ENCODE results near the gene SSBP3.
"Not testable (repeated sequence)": the region's sequence is repeated elsewhere in the genome, so short reads cannot be mapped to it uniquely, and the experiment has no call there.

SSBP3 gene

DNA sequence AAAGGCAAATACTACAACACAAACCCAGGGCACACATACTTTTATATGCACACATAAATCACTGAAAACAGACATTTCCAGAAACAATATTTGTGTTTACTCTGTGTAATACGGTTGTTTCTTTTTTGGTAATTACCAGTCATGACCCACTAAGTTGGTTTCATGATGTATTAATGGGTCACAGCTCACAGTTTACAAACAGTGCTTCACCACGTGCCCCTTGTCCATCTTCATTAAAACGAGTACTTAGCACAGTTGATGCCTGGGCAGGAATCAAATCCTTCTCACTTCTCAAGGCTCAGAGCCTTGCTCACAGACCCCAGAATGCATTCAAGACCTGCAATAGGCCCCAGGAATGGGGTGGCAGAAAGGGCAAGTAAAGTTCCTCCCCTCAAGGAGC, 13.8 kb downstream of the SSBP3 start:
- DNase-seq (ENCODE audit: low read depth in 3 of 3), result no peak

DNA sequence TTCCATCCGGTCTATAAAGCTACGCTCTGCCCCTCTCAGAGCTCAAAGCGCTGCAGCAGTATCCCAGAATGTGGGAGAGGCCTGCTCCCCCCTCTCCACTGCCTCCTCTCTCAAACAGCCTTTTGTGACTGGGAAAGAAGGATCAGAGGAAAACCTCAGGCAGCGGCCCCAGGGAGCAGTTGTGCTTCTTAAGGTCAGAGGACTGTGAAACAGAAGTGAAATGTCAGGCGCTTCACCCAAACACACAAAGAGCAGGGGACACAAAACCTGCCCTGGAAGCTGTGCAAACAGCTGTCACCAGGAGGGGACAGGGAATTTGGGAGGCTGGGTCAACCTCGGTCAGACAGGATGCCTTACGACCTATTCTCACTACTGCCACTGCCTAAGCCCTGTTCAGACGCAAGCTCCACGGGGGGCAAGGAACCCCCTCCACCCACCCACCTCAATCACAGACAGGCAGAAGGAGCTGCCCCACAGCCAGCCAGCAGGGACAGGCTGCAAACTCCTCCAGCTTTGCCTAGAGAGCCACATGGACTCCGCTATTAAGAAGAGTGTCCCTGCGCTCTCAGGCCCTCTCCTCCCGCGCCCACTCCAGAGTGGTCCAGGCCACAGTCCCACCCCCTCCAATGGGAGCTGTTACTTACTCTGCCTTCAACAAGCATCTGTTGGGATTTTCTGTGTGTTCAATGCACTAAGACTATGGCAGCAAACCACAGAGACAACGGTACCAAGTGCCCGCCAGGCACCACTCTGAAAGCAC, 14.6 kb downstream of the SSBP3 start:
- DNase-seq (ENCODE audit: low read depth in 3 of 3), result no peak

DNA sequence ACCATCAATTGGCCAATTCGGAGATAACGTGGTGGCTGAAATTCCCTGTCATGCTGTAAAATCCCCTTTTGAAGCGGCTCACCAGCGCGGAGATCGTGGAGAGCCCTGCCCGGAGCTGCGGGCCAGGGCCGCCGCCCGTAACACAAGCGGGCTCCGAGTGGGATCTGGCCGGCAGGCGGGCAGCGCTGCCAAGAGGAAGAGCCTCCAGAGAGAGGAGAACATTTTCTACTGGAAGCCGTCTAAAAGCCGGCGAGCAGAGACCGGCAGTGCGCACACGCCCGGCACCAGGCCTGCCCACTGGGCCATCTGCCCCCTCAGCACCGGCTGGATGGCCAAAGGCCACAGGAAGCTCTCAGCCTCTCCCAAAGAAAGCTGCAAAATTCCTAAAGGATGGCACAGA, 15.5 kb downstream of the SSBP3 start:
- no peak for DNase-seq (ENCODE audit: low read depth in 3 of 3)

DNA sequence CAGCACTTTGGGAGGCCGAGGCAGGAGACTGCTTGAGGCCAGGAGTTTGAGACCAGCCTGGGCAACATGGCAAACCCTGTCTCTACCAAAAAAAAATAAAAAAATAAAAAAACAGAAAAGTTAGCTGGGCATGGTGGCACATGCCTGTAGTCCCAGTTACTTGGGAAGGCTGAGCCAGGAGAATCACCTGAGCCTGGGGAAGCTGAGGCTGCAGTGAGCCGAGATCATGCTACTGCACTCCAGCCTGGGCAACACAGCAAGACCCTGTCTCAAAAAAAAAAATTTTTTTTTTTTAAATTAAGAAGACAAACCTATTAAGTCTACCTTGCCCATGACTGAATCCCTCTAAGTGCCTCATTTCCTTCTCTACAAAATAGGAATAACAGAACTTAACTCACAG, 16.6 kb downstream of the SSBP3 start:
- not testable (repeated sequence) for DNase-seq (ENCODE audit: low read depth in 3 of 3)

DNA sequence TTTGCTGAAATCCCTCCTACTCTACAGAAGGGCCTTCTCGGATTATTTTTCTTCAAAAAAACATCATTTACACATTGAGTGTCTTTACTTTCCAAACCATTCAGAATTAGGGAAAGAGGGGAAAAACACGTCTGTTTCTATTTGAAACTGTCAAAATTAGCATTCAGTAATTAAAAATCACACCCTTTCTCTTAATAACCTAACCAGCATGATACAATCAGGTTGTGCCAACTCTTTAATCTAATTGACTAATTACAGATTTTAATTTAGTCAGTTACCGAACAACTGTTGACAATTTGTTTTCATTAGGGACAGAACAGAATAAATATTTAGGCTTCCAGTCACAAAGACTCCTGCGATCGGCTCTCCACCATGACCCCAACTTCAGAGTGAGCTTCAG, 18.8 kb downstream of the SSBP3 start:
- DNase-seq (ENCODE audit: low read depth in 3 of 3), result no peak

DNA sequence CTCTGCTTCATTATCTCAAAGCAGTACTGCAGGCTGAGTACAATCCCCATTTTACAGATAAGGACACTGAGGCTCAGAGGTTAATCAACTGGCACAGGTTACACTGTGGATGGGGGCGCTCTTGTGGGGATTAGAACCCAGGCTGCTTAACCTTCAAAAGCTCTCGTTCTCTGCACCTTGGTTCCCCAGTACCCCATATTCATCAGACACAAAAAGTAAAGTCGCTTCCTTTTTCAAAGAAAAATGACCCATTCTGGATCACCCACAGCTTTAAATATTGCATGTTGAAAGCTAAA, 20.5 kb downstream of the SSBP3 start:
- no peak for DNase-seq (ENCODE audit: low read depth in 3 of 3)

DNA sequence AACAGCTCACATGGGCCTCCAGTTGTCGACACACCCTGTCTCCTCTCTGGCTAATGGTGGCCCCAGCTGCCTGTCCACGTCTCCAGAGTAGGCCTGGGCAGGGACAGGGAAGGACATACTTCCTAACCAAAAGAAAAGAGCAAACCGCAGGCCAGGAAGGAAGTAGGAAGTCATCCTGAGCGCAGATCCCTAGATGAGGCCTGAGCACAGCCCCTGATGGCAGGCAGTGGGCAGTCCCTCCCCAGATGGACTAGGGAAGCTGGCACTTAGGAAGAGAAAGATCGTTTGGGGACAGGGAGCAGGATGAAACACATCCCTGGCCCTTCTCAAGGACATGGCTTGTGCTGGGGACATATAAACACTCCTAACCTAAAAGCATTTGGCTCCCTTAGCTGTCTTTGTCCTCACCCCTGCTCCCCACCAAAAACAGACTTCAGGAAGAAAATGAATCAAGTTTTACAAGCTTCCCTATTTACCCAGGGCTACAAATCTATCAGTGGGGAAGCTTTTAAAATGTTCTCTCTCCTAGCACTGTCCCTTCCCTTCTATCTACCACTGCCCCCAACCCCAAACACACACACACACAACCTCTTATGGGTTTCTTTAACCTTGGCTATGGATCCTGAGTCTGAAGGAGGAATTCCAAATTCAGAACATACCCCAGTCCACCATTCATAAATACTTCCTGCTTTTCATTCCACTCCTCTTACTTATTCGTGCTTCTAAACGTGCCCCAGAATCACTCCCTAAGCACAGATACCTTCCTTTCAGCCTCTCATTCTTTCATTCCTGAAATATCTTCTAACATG, 21.1 kb downstream of the SSBP3 start:
- no peak for DNase-seq (ENCODE audit: low read depth in 3 of 3)

DNA sequence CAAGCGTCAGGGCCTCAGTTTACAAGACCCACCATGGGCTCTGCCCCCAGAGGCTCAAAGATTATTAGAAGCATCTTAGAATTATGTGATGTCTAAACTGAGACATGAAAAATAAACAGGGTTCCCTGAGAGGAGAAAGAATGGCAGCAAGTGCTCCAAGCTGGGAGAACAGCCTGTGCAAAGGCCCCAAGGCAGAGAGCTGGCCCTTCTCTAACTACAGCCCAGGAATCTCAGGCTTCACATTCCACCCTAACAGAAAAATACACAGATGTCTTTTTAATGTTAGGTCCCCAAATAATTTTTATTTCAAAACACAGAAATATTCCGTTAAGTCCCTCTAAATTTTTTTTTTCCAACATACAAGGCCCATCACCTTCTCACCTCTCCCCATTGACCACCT, 21.7 kb downstream of the SSBP3 start:
- DNase-seq (ENCODE audit: low read depth in 3 of 3), result no peak

DNA sequence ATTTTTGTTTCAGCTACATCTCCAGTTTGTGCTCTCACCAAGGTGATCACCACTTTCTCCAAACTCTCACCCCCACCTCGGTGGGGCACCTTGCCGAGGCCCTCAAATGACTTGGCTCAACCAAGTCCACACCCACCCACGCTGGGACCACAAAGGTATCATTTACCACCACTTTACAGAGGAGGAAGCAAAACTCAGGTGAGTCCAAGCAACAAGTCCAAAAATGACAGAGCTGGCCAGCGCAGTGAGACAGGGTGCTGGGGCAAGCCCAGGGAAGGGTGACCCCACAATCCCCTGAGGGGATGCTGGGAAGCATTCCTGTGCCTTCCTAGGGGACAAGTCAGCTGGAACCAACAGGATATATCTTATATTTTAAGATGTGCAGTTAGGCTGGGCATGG, 24.7 kb downstream of the SSBP3 start:
- no peak for DNase-seq (ENCODE audit: low read depth in 3 of 3)

DNA sequence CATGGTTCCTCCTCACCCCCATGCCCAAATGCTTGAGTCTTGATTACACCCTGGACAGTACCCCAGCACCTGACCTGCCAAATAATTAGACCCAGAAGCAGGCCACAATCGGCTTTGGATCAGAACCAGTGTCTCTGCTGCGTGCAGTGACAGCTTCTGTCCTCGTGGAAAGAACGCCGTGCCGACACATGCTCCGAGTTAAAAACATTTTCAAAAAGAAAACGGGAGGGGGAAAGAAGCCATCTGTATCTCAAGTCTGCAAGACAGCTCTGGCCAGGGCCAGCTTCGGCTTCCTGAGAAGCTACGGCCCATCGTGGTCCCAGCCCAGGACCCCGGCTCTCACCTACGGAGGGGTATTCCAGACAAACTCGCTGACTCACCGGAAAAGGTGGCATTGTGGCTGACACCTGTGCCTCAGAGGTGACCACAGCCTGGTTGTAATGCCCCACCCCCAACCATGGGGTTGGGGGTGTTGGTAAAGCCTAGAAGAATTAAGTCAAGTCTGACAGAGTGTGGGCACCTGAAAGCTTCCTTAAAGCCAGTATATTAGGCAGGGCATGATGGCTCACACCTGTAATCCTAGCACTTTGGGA, 25.8 kb downstream of the SSBP3 start:
- DNase-seq (ENCODE audit: low read depth in 3 of 3), result no peak

DNA sequence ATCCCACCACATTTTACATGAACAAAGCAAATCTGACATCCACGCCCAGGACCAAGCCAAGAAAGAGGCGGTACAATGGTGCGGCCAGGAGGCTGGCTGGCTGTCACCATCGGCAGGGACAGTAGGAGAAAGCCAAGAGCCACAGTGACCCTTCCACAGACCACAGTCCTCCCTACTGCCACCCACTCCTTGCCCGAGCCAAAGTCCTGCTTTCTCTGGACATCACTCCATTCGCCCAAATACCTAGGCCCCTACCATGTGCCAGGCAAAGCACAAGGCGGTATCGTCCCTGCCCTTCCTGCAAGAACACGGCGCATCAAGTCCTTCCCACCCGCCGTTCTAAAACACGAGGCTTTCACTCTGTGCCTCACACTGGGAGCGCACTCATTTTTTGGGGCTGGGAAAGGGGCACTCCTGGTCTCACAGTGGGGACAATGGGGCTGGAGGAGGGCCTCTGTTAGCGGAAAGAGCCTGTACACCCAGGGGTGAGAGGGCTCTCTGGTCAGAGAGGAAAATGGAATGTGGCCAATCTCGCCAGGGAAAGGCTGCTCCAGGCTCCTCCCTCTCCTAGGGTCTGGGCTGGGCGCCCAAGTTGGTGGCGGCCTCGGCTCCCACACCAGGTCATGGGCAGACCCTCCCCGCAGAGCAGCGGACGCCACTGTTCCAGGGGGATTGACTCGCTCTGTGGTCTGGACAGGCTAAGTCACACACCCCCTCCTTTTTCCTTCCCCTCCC, 26.5 kb downstream of the SSBP3 start:
- no peak for DNase-seq (ENCODE audit: low read depth in 3 of 3)

DNA sequence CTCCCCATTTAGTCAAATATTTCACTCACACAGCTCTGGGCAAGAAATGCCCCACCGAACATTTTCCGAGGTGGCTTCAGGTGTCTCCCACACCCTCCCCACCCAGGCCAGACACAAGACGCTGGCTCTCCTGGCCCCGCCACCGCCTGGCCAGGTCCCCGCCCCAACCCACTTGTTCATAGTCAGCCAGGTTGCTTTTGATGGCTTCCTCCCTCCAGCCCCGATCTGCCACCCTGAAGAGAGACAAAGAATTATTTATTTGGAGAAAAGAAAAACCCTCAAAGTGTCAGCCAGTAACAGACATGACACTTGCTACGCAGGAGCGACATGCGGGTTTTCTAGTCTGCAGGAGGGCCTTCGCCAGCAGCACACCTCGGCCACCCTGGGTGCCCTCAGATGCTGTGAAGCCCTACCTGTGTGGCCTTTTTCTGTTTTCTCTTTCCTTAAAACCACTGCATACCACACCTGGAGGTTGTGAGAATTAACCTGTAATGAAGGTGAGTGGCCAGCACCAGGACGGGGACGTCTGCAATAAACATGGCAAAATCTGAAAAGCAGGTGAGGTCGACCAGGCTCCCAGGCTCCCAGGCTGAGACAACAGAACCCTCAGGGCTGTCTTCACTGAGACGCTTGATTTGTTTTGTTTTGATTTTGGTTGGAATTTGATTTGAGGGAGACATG, 27.2 kb downstream of the SSBP3 start:
- no peak for DNase-seq (ENCODE audit: low read depth in 3 of 3)

DNA sequence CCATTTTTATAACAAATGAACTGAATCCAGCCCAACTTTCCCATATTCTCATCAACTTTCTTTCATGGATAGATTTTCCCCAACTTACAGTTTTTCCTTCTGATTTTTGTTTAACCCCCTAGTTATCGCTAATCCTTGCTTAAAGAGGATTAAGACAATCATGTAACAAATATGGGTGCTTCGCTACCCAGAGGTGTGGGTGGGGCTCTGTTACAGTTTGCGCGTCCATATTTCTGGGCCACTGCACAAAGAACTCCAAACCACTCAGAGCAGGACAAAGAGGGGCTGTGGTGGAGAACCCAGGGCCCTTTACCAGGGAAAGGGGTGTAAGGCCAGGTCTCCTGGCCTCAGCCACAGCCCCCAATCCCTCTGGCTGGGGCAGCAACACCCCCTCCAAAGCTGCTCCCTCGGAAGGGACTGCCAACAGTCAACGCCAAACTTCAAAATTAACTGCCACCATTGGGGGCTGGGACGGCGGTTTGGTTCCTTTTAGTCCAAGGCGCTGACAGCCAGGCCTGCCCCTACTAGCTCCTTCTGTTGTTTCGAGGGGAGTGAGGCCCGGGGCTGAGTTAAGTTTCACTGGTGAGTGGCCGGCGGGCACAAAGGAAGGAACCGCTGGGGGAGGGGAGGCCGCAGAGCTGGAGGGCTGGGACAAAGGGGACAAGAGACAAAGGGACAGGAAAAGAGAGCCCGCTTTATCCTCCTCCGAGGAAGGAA, 27.9 kb downstream of the SSBP3 start:
- DNase-seq (ENCODE audit: low read depth in 3 of 3), result no peak

DNA sequence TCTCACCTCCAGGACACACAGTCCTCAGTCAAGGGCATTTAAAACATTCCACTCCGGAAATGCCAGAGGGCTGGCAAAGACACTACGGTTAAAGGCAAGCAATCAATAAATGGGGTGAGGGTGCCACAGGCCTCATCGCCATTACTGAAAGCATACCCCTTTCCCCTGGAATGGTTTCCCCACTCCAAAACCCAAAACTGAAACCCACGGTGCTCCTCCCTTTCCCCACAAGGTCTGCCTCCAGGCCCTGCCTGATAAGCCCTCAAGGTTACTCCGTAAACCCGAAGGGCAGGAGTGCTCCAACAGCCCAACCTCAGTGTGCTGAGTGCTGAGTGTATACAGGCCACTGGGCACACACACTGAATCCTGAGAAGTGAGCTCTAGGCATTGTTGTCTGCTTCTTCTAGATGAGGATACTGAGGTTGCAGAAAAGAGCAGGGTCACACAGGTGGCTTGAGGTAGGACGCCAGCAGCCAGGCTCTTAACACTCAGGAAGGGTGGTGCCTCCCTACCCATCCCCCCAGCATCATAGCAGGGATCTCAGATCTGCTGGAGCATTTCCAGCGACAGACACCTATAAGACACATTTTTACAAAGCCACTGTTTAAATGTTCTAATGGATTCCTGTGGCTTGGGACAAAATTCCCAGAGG, 29.0 kb downstream of the SSBP3 start:
- DNase-seq (ENCODE audit: low read depth in 3 of 3), result no peak

DNA sequence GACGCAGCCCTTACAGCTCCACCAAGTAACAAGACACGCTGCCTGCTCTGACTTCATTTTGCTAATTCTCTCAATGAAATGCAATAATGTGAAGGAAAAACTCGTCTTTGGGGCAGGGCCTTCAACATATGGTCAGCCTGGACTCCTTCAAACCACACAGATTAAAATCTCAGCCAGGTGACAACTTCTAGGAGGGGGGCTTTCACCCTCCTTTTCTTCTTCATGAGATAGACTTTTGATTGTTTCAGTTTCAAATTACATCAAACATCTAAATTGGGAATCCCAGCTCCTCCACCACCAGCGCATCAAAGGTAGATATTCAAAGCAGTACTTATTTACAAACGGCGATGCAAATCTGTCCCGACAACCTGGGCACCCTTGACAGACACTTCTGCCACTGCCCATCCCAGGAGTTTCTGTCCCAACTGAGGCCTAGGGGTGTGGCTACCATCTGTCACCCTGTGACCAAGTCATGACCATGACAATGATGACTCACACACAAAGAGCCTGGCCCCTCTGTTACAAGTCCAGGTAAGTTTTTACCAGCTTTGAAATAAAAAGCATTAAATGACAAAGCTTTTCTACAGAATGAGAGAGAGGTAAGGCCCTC, 29.7 kb downstream of the SSBP3 start:
- DNase-seq (ENCODE audit: low read depth in 3 of 3), result no peak

DNA sequence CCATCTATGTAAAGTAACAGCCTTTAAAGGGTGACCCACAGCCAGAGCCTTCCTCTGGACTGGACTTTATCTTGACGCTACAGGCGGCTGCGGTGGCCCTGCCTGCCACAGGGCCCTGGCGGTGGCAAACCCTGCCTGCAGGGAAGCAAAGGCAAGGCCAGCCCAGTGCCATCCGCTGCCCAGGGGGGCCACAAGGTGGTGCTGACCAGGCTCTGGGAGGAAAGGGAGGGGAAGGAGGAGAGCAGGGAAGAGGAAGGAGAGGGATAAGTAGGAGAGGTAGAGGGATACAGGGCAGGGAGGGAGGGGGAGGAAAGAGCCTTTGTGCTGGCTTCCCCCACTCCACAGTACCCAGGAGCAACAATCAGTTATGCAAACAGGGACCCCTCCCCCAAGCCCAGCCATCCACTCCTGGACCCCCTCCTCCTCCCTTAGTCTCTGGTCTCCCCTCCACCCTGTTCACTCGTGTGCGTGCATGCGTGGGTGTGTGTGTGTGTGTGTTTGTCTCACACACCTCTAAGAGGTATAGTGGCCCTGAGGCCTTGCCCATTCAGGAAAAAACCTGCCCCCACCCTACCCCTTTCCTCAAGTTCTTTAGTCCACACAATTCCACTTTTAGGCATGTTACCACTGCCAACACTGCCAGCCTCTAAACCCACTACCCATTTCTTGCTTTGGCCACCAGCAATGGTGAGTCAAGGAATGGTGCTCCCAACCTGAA, 30.3 kb downstream of the SSBP3 start:
- no peak for DNase-seq (ENCODE audit: low read depth in 3 of 3)

DNA sequence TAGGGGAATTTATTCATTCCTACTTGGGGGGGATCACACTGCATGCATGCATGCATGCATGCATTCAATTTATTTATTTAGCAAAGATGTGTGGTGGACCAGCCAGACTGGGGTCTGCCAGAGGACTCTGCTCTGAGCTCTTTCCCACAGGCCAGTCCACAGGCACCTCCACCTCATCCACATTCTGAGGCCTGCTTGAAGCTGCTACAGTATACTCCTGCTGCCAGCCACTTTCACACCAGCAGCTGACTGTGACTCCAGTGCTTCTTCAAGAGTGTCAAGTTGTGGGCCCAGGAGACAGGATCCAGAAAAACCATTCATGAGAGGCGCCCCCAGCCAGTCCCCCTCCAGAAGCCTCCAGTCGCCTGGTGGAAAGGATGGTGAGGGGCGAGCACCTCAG, 30.9 kb downstream of the SSBP3 start:
- DNase-seq (ENCODE audit: low read depth in 3 of 3), result no peak

DNA sequence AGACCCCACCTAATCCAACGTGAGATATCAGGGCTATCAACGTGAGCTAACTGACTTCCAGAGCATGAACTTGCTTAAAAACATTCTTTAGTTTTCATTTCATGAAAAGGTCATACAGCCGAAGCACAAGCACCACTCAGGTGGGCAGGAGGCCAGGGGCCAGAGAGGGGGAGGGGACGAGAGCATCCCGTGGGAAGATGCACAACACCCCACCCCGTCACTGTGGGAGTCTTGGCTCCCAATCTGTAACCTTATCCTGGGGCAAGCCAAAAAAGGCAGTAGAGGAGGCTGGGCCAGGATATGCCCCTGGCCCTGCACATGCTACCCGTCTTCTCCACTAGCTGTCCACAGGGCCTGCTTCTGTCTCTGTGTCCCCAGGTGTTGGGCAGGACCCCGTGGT, 31.4 kb downstream of the SSBP3 start:
- DNase-seq (ENCODE audit: low read depth in 3 of 3), result no peak

DNA sequence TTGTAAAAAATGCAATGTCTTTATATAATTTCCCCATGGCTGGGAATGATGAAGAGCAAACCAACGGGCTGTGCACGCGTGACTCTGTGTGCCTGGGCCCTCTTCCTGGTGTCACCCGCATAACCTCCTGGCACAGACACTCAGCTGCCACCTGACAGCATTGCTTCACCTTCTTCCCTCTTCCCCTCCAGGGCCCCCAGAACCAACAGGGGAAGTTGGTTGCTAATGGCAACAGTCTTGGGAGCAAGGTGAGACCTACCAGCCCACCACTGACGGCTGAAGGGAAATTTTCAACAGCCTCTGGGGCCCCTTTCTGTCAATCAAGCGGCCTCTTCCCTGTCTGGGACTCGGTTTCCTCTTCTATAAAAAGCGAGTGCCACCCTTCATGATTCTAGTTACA, 33.2 kb downstream of the SSBP3 start:
- DNase-seq (ENCODE audit: low read depth in 3 of 3), result no peak

DNA sequence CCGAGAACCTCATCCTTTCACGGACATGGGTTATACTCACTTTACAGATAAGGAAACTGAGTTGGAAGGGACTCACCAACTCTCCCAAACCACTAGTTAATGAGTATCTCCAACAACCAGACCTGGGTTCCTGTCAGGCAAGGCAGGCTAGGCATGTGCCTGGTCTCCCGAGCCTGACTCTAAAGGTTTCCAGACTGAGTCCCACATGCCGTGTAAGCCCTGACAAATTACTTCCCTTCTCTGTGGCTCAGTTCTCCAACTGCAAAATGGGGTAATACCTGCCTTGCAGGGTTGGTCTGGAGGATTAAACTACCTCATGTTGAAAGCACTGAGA, 34.3 kb downstream of the SSBP3 start:
- DNase-seq (ENCODE audit: low read depth in 3 of 3), result no peak

Measured in stimulated activated CD4-positive, alpha-beta T cell treated with anti-CD3 and anti-CD28 coated beads, TNF-alpha, amount 100 ng/mL, for 48 hours (primary cell).